Measurements from ENCODE around the gene TBL1XR1. TPM values are rescaled to one million over a fixed set of nuclear protein-coding genes. Genes with fewer than 3 reads are reported as not detected.

The TBL1XR1 gene
- total and polyA plus RNA-seq, 2 donors (not counting 3 experiments of a cell fraction or from before 2014, with no cell fraction given), result 26.9 to 146 TPM

DNA sequence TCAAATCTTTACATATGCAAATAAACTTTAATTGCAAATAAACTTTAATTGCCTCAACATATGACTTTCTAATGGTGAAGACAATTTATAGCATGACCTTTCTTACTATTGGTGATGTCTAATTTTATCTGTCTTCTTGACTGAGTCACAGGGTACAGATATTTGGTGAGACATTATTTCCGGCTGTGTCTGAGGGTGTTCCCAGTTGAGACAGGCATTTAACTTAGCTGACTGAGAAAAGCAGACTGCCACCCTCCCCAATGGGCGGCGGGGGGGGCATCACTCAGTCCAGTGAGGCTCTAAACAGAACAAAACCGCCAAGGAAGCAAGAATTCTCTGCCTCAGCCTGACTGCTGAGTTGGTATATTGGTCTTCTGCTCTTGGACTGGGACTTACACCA lies 160.0 kb downstream of the TBL1XR1 start:
- Histone ChIP-seq H3K36me3 (ENCODE audit: control insufficient read depth in 2 of 2, extremely low read depth in 1 of 2, insufficient read depth in 2 of 2, low read length in 2 of 2) (peaks cover 9 to 17% of the 10 kb centered on the region in 2 experiments), H3K27ac (ENCODE audit: insufficient read depth, low read depth, low read length) (no peak overlapping the region), H3K79me2 (ENCODE audit: control insufficient read depth, insufficient read depth, low read length) (no peaks in the 10 kb centered on the region), H2AFZ (ENCODE audit: low read depth, low read length) (no peak overlapping the region), H3K9me1 (replicated peaks; ENCODE audit: control insufficient read depth, extremely low read depth, insufficient read depth, low read length) (no peaks in the 10 kb centered on the region), H3K27me3 (ENCODE audit: control insufficient read depth in 2 of 2, insufficient read depth in 2 of 2, low read length in 2 of 2) (no peaks in the 10 kb centered on the region), H4K20me1 (replicated peaks; ENCODE audit: control insufficient read depth, extremely low read depth, insufficient read depth, low read length) (no peaks in the 10 kb centered on the region), H3K4me2 (ENCODE audit: insufficient read depth, low read length) (no peak overlapping the region), H3K9me3 (replicated peaks; ENCODE audit: control insufficient read depth, insufficient read depth, low read length) (no peaks in the 10 kb centered on the region), H3K4me1 (ENCODE audit: control insufficient read depth, extremely low read depth, insufficient read depth, low read length) (no peaks in the 10 kb centered on the region), H3K4me3 (replicated peaks in 1 of 3; ENCODE audit: insufficient read depth in 1 of 3, low read depth in 1 of 3, low read length in 3 of 3) (no peak overlapping the region), H3K9ac (replicated peaks; ENCODE audit: extremely low read depth, insufficient read depth, low read length) (no peak overlapping the region)
- dilution Hi-C loops (cut with MboI; ENCODE audit: extremely low pct_ligation_motif_present, low sequenced_read_pairs) (no loop called here), intact Hi-C loops (cut with micrococcal nuclease) (no loop called here)
- ChIA-PET POLR2A (no interaction called here), CTCF (no interaction called here)
- BruUV-seq (replicated peaks), result no TSS peak
- DNase-seq (ENCODE audit: low read depth, low spot score) (no peak), FAIRE-seq (no peak)
- no peak for TF ChIP-seq POLR2A (IDR thresholded peaks at IDR 0.05; ENCODE audit: low read depth, low read length)
- TF ChIP-seq, protein P1, sequence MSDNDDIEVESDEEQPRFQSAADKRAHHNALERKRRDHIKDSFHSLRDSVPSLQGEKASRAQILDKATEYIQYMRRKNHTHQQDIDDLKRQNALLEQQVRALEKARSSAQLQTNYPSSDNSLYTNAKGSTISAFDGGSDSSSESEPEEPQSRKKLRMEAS (IDR thresholded peaks at IDR 0.05; ENCODE audit: insufficient read depth, insufficient read length), result no peak
- TF ChIP-seq, protein P2, sequence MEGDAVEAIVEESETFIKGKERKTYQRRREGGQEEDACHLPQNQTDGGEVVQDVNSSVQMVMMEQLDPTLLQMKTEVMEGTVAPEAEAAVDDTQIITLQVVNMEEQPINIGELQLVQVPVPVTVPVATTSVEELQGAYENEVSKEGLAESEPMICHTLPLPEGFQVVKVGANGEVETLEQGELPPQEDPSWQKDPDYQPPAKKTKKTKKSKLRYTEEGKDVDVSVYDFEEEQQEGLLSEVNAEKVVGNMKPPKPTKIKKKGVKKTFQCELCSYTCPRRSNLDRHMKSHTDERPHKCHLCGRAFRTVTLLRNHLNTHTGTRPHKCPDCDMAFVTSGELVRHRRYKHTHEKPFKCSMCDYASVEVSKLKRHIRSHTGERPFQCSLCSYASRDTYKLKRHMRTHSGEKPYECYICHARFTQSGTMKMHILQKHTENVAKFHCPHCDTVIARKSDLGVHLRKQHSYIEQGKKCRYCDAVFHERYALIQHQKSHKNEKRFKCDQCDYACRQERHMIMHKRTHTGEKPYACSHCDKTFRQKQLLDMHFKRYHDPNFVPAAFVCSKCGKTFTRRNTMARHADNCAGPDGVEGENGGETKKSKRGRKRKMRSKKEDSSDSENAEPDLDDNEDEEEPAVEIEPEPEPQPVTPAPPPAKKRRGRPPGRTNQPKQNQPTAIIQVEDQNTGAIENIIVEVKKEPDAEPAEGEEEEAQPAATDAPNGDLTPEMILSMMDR (IDR thresholded peaks at IDR 0.05; ENCODE audit: extremely low read depth in 1 of 2, insufficient read depth in 1 of 2, low read depth in 1 of 2, low read length in 2 of 2), result no peak
- TF ChIP-seq JUN (IDR thresholded peaks at IDR 0.05; ENCODE audit: borderline replicate concordance, insufficient read depth, insufficient read length, low read depth), result no peak
- no peak for TF ChIP-seq EZH2 (IDR thresholded peaks at IDR 0.05; ENCODE audit: borderline replicate concordance, low read depth, low read length, severe bottlenecking)
- TF ChIP-seq GATA2 (IDR thresholded peaks at IDR 0.05; ENCODE audit: insufficient read depth, insufficient read length, low read depth, low read length), result no peak
- TF ChIP-seq POLR2AphosphoS5 (IDR thresholded peaks at IDR 0.05; ENCODE audit: insufficient read depth, low read depth, low read length), result no peak
- TF ChIP-seq MYC (IDR thresholded peaks at IDR 0.05; ENCODE audit: low read depth, low read length), result no peak

Measured in endothelial cell of umbilical vein (primary cell).